Body of pancreas (tissue), 4 donors: ENCODE results near the gene OR52E2.

Experiments used
- POLR2A ChIP-seq, 3 donors: fragments of 450-650 bp; IDR thresholded peaks; one replicate each; pipeline ENCODE4 v1.6.1; 2016; ENCODE audit warnings: antibody characterized with exemption in 3 of 3, mild to moderate bottlenecking in 2 of 3
- TF ChIP-seq, protein P1 (sequence below), 7 experiments: fragments of 450-650 bp in 4 of 7; fragments of 200-600 bp in 3 of 7; sonication (generic) in 3 of 7; IDR thresholded peaks; one replicate each; pipeline ENCODE4 v1.5.1; 2016 to 2019; ENCODE audit warnings: antibody characterized with exemption in 7 of 7

DNA sequence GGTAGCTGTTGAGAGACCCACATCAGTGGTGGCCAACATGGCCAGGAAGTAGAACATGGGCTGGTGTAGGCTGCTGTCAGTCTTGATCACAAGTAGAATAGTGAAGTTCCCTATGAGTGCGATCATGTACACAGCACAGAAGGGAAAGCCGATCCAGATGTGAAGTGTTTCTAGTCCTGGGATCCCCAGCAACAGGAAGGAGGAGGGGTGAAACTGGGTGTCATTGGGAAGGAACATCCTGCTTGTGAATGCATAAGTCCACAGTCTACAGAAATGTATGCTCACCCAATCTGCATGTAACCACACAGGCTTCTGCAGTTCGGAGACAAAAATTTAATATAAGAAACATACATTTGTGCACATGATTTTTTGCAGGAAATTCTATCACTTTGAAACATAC, at the start of gene OR52E2:
- no peak for TF ChIP-seq POLR2A (IDR thresholded peaks at IDR 0.05)
- TF ChIP-seq, protein P1, sequence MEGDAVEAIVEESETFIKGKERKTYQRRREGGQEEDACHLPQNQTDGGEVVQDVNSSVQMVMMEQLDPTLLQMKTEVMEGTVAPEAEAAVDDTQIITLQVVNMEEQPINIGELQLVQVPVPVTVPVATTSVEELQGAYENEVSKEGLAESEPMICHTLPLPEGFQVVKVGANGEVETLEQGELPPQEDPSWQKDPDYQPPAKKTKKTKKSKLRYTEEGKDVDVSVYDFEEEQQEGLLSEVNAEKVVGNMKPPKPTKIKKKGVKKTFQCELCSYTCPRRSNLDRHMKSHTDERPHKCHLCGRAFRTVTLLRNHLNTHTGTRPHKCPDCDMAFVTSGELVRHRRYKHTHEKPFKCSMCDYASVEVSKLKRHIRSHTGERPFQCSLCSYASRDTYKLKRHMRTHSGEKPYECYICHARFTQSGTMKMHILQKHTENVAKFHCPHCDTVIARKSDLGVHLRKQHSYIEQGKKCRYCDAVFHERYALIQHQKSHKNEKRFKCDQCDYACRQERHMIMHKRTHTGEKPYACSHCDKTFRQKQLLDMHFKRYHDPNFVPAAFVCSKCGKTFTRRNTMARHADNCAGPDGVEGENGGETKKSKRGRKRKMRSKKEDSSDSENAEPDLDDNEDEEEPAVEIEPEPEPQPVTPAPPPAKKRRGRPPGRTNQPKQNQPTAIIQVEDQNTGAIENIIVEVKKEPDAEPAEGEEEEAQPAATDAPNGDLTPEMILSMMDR (IDR thresholded peaks at IDR 0.05), result no peak
